Activated T-helper 17 cell treated with anti-CD3 and anti-CD28 coated beads, Interleukin-2, amount 50 U/mL, for 72 hours (primary cell): Measurements from ENCODE around the gene EP400. TPM values are rescaled to one million over a fixed set of nuclear protein-coding genes. Genes with fewer than 3 reads are reported as not detected.
A peak's percentile ranks its signal among the peaks of the same experiment; 100 is the strongest.

ENCODE experiments used
- ATAC-seq: fragments of 150-1000 bp; cut with Tn5 transposase; replicated peaks from 2 replicates; pipeline ENCODE4 v1.10.0; 2021; ENCODE audit warnings: mild to moderate bottlenecking, moderate library complexity
- H3K27ac Mint-ChIP-seq: one replicate; pipeline ENCODE4 v1.8.0; 2022; ENCODE audit warnings: mixed read lengths
- H3K27me3 Mint-ChIP-seq: one replicate; pipeline ENCODE4 v1.8.0; 2022; ENCODE audit warnings: mixed read lengths
- H3K36me3 Mint-ChIP-seq: one replicate; pipeline ENCODE4 v1.8.0; 2022; ENCODE audit warnings: low read depth, mild to moderate bottlenecking, mixed read lengths
- H3K4me1 Mint-ChIP-seq: one replicate; pipeline ENCODE4 v1.8.0; 2022; ENCODE audit warnings: mixed read lengths
- H3K4me3 Mint-ChIP-seq: one replicate; pipeline ENCODE4 v1.8.0; 2022; ENCODE audit warnings: mild to moderate bottlenecking, mixed read lengths
- H3K9me3 Mint-ChIP-seq: one replicate; pipeline ENCODE4 v1.8.0; 2022; ENCODE audit warnings: mixed read lengths
- total RNA-seq, 2 donors: library from RNA; stranded (reverse); gene quantifications; one replicate each; pipeline ENCODE4 v1.2.3, GENCODE V29; 2022

Gene EP400
- total RNA-seq, 2 donors from 2014 or later = 47.1 to 60.0 TPM

- ATAC-seq = no peak
- H3K4me3 Mint-ChIP-seq = no peak overlapping the region
- no peaks in the 10 kb centered on the region for H3K4me1 Mint-ChIP-seq
- no peaks in the 10 kb centered on the region for H3K9me3 Mint-ChIP-seq
- H3K36me3 Mint-ChIP-seq = no peaks in the 10 kb centered on the region
- no peak overlapping the region for H3K27ac Mint-ChIP-seq
- H3K27me3 Mint-ChIP-seq = no peaks in the 10 kb centered on the region
Measured at GRCh38 chr12:131917711-131918306, 31.9 kb upstream of the EP400 start.

GRCh38 chr12:131918311-131919050 is 31.3 kb upstream of the EP400 start:
- Mint-ChIP-seq H3K27ac (no peak overlapping the region), H3K4me3 (no peak overlapping the region)

DNA sequence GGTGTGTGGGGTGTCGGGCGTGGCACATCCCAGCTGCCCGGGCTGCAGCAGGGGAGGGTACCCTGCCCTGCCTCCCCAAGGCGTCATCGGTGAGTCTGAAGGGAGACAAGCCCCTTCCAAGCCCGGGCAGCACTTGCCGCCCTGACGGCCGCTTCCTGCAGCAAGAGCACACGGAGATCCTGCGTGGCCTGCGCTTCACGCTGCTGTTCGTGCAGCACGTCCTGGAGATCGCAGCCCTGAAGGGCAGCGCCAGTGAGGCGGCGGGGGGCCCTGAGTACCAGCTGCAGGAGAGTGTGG is 30.7 kb upstream of the EP400 start:
- Mint-ChIP-seq H3K4me1 (no peaks in the 10 kb centered on the region), H3K9me3 (no peaks in the 10 kb centered on the region), H3K36me3 (no peaks in the 10 kb centered on the region), H3K4me3 (no peak overlapping the region), H3K27ac (no peak overlapping the region), H3K27me3 (no peaks in the 10 kb centered on the region)
- ATAC-seq = no peak

More at GRCh38 chr12:131918311-131919050, 31.3 kb upstream of the EP400 start:
- ATAC-seq = no peak
- no peaks in the 10 kb centered on the region for H3K9me3 Mint-ChIP-seq
- no peaks in the 10 kb centered on the region for H3K27me3 Mint-ChIP-seq
- H3K4me1 Mint-ChIP-seq = no peaks in the 10 kb centered on the region
- H3K36me3 Mint-ChIP-seq = no peaks in the 10 kb centered on the region

GRCh38 chr12:131919366-131920156 is 30.2 kb upstream of the EP400 start:
- no peak overlapping the region for H3K4me3 Mint-ChIP-seq
- H3K4me1 Mint-ChIP-seq = no peaks in the 10 kb centered on the region
- H3K27ac Mint-ChIP-seq = no peak overlapping the region
- no peaks in the 10 kb centered on the region for H3K36me3 Mint-ChIP-seq
- no peaks in the 10 kb centered on the region for H3K27me3 Mint-ChIP-seq
- H3K9me3 Mint-ChIP-seq = no peaks in the 10 kb centered on the region
- no peak for ATAC-seq

GRCh38 chr12:131920157-131920508 is 29.6 kb upstream of the EP400 start:
- H3K27me3 Mint-ChIP-seq = no peaks in the 10 kb centered on the region
- ATAC-seq = no peak
- H3K27ac Mint-ChIP-seq = no peak overlapping the region
- H3K4me1 Mint-ChIP-seq = no peaks in the 10 kb centered on the region
- no peaks in the 10 kb centered on the region for H3K36me3 Mint-ChIP-seq
- no peak overlapping the region for H3K4me3 Mint-ChIP-seq
- H3K9me3 Mint-ChIP-seq = no peaks in the 10 kb centered on the region

DNA sequence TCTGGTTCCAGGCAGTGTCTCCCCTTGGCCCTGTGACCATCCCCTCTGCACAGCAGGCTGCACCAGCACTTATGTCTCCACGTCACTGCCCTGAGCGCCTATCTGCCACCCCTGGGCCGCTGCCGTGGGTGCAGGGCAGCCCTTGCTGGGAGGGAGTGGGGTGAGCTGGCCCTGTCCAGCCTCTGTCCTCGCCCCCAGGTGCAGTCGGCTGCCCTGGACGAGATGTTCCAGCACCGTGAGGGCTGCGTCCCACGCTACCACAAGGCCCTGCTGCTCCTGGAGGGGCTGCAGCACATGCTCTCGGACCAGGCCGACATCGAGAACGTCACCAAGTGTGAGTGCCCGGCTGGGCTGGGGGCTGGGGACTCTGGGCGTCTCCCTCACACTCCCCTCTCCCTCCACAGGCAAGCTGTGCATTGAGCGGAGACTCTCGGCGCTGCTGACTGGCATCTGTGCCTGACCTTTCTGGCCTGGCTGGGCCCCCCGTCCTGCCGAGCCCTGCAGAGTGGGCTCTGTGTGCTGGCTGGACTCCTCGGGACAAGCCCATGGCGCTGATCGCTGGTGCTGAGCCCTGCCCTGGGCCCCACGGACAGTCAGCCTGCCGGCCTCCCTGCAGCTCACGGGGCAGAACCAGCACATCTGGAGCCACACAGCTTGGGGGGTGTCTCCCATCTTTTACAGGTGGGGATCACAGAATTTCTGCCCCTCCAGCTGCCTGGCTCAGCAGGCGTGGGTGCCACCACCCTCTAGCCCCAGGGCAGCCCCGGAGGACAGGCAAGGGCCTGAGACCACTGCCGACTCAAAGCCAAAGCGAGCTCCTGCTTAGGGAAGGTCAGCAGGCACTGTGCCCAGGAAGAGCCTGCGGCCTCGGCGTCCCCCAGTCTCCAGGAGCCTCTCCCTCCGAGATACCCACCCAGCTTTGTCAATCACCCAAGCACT is 28.6 kb upstream of the EP400 start:
- Mint-ChIP-seq H3K27ac (no peak overlapping the region), H3K9me3 (no peaks in the 10 kb centered on the region), H3K4me1 (no peaks in the 10 kb centered on the region), H3K36me3 (no peaks in the 10 kb centered on the region), H3K27me3 (no peaks in the 10 kb centered on the region), H3K4me3 (no peak overlapping the region)
- peak; percentile 14 for ATAC-seq

DNA sequence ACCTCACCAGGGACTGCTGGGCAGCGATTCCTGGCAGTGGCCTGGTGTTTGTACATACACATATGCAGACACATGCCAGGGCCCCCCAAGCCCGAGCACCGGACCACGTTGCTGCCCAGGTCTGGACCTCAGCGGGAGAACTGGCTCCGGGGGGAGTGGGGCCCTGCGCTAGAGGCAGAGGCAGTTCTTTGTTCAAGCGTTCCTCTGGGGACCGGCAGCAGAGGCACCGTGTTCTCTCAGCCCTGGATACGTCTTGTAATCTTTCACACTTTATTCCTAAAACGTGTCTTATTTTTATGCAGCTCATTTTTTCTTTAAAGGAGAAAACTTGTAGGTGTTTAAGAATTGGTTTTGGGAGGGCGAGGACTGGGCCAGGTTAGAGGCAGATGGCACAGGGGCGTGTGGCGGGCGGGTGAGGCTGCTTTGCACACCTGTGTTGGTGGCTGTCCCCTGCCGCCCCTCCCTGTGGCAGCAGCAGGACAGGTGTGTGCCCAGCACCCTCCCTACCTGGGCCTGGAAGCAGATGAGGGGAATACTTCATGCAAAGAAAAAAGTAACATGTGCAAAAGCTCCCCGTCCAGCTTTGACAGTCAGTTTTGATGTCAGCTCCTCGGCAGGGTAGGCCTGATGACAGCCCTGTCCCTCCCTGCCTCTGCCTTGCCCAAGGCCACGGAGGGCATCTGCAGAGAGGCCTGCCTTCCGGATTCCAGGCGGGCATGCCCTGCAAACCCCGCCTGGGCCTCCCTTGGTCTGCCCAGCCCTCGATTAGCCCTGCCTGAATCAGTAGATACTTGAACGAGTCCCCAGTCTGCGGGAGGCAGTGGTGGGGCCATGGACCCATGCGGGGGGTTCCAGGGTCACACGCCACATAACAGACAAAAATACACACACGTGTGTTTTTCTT is 27.6 kb upstream of the EP400 start:
- no peaks in the 10 kb centered on the region for H3K9me3 Mint-ChIP-seq
- H3K36me3 Mint-ChIP-seq = no peaks in the 10 kb centered on the region
- no peak overlapping the region for H3K27ac Mint-ChIP-seq
- no peaks in the 10 kb centered on the region for H3K27me3 Mint-ChIP-seq
- no peak for ATAC-seq
- no peak overlapping the region for H3K4me3 Mint-ChIP-seq
- H3K4me1 Mint-ChIP-seq = no peaks in the 10 kb centered on the region

GRCh38 chr12:131922772-131923171 is 27.0 kb upstream of the EP400 start:
- Mint-ChIP-seq H3K27me3 (no peaks in the 10 kb centered on the region), H3K9me3 (no peaks in the 10 kb centered on the region), H3K4me3 (no peak overlapping the region), H3K27ac (no peak overlapping the region), H3K4me1 (no peaks in the 10 kb centered on the region), H3K36me3 (no peaks in the 10 kb centered on the region)
- no peak for ATAC-seq

- Mint-ChIP-seq H3K9me3 (no peaks in the 10 kb centered on the region), H3K27me3 (no peaks in the 10 kb centered on the region), H3K36me3 (no peaks in the 10 kb centered on the region), H3K27ac (no peak overlapping the region), H3K4me3 (no peak overlapping the region), H3K4me1 (no peaks in the 10 kb centered on the region)
- no peak for ATAC-seq
Measured at GRCh38 chr12:131923260-131923659, 26.5 kb upstream of the EP400 start.

GRCh38 chr12:131927110-131928079 is 22.3 kb upstream of the EP400 start:
- no peak for ATAC-seq
- Mint-ChIP-seq H3K27me3 (no peaks in the 10 kb centered on the region), H3K36me3 (peaks cover 30% of the 10 kb centered on the region), H3K9me3 (no peaks in the 10 kb centered on the region), H3K4me1 (peaks cover 6% of the 10 kb centered on the region), H3K4me3 (peak overlapping the region; percentile 90), H3K27ac (peak overlapping the region; percentile 76)

- H3K9me3 Mint-ChIP-seq = no peaks in the 10 kb centered on the region
- no peaks in the 10 kb centered on the region for H3K27me3 Mint-ChIP-seq
- H3K4me3 Mint-ChIP-seq = peak overlapping the region; percentile 90
- peak; percentile 36 for ATAC-seq
- H3K27ac Mint-ChIP-seq = peak overlapping the region; percentile 76
- peaks cover 10% of the 10 kb centered on the region for H3K4me1 Mint-ChIP-seq
- H3K36me3 Mint-ChIP-seq = peaks cover 38% of the 10 kb centered on the region
Measured at GRCh38 chr12:131928080-131928710, 21.5 kb upstream of the EP400 start.
